ENCODE measurements around the gene RALGAPA1. TPM values are rescaled to one million over a fixed set of nuclear protein-coding genes. Genes with fewer than 3 reads are reported as not detected.

Gene RALGAPA1
- total RNA-seq, 2 donors from 2014 or later: 65.5 to 66.6 TPM

GRCh38 chr14:35696575-35696974 is 112.5 kb downstream of the RALGAPA1 start:
- Histone ChIP-seq H3K9me3 (no peaks in the 10 kb centered on the region), H3K27ac (no peak overlapping the region), H3K36me3 (no peaks in the 10 kb centered on the region), H3K4me3 (no peak overlapping the region), H3K27me3 (replicated peaks; ENCODE audit: insufficient read depth) (no peaks in the 10 kb centered on the region), H3K4me1 (replicated peaks) (no peaks in the 10 kb centered on the region)
- TF ChIP-seq POLR2A (IDR thresholded peaks at IDR 0.05) (no peak), POLR2AphosphoS5 (IDR thresholded peaks at IDR 0.05) (no peak)
- TF ChIP-seq, protein P1, sequence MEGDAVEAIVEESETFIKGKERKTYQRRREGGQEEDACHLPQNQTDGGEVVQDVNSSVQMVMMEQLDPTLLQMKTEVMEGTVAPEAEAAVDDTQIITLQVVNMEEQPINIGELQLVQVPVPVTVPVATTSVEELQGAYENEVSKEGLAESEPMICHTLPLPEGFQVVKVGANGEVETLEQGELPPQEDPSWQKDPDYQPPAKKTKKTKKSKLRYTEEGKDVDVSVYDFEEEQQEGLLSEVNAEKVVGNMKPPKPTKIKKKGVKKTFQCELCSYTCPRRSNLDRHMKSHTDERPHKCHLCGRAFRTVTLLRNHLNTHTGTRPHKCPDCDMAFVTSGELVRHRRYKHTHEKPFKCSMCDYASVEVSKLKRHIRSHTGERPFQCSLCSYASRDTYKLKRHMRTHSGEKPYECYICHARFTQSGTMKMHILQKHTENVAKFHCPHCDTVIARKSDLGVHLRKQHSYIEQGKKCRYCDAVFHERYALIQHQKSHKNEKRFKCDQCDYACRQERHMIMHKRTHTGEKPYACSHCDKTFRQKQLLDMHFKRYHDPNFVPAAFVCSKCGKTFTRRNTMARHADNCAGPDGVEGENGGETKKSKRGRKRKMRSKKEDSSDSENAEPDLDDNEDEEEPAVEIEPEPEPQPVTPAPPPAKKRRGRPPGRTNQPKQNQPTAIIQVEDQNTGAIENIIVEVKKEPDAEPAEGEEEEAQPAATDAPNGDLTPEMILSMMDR (IDR thresholded peaks at IDR 0.05): no peak
- WGBS: 62% methylated on average over 3 of the region's 3 CpGs
- no peak for DNase-seq (ENCODE audit: low spot score)
- intact Hi-C loops (cut with DNase I): no loop called here

DNA sequence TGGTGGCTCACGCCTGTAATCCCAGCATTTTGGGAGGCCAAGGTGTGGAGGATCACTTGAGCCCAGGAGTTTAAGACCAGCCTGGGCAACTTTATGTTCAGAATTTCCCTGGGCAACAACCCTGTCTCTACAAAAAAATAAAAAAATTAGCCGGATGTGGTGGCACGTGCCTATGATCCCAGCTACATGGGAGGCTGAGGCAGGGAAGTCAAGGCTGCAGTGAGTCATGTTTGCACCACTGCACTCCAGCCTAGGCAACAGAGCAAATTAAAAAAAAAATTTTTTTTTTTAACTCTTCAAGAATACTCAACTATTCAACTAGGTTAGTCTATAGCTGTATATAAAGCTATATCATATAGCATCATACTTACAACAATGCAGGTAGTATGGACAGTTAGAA is 113.0 kb downstream of the RALGAPA1 start:
- 95% methylated on average over 3 of the region's 3 CpGs for WGBS
- H3K36me3 ChIP-seq: no peaks in the 10 kb centered on the region
- intact Hi-C loops (cut with DNase I): no loop called here
- no peak for DNase-seq (ENCODE audit: low spot score)
- no peaks in the 10 kb centered on the region for H3K9me3 ChIP-seq
- H3K4me1 ChIP-seq (replicated peaks): no peaks in the 10 kb centered on the region
- H3K27ac ChIP-seq: no peak overlapping the region
- no peaks in the 10 kb centered on the region for H3K27me3 ChIP-seq (replicated peaks; ENCODE audit: insufficient read depth)
- H3K4me3 ChIP-seq: no peak overlapping the region
- no peak for TF ChIP-seq POLR2A (IDR thresholded peaks at IDR 0.05)
- TF ChIP-seq, protein P1 (IDR thresholded peaks at IDR 0.05): no peak
- TF ChIP-seq POLR2AphosphoS5 (IDR thresholded peaks at IDR 0.05): no peak

- Histone ChIP-seq H3K9me3 (no peaks in the 10 kb centered on the region), H3K4me1 (replicated peaks) (no peaks in the 10 kb centered on the region), H3K27ac (no peak overlapping the region), H3K4me3 (no peak overlapping the region), H3K27me3 (replicated peaks; ENCODE audit: insufficient read depth) (no peaks in the 10 kb centered on the region), H3K36me3 (no peaks in the 10 kb centered on the region)
- WGBS: 22% methylated on average over 1 of the region's 1 CpG
- DNase-seq (ENCODE audit: low spot score): no peak
- TF ChIP-seq POLR2AphosphoS5 (IDR thresholded peaks at IDR 0.05): no peak
- TF ChIP-seq, protein P1 (IDR thresholded peaks at IDR 0.05): no peak
- no peak for TF ChIP-seq POLR2A (IDR thresholded peaks at IDR 0.05)
- intact Hi-C loops (cut with DNase I): no loop called here
Measured at GRCh38 chr14:35695647-35696046, 113.4 kb downstream of the RALGAPA1 start.

GRCh38 chr14:35695072-35695471 is 114.0 kb downstream of the RALGAPA1 start:
- no peaks in the 10 kb centered on the region for H3K27me3 ChIP-seq (replicated peaks; ENCODE audit: insufficient read depth)
- TF ChIP-seq, protein P1 (IDR thresholded peaks at IDR 0.05): no peak
- TF ChIP-seq POLR2A (IDR thresholded peaks at IDR 0.05) (no peak), POLR2AphosphoS5 (IDR thresholded peaks at IDR 0.05) (no peak)
- intact Hi-C loops (cut with DNase I): no loop called here
- WGBS: 38% methylated on average over 1 of the region's 1 CpG
- no peak overlapping the region for H3K27ac ChIP-seq
- H3K4me1 ChIP-seq (replicated peaks): no peaks in the 10 kb centered on the region
- no peaks in the 10 kb centered on the region for H3K36me3 ChIP-seq
- no peaks in the 10 kb centered on the region for H3K9me3 ChIP-seq
- DNase-seq (ENCODE audit: low spot score): no peak
- no peak overlapping the region for H3K4me3 ChIP-seq

DNA sequence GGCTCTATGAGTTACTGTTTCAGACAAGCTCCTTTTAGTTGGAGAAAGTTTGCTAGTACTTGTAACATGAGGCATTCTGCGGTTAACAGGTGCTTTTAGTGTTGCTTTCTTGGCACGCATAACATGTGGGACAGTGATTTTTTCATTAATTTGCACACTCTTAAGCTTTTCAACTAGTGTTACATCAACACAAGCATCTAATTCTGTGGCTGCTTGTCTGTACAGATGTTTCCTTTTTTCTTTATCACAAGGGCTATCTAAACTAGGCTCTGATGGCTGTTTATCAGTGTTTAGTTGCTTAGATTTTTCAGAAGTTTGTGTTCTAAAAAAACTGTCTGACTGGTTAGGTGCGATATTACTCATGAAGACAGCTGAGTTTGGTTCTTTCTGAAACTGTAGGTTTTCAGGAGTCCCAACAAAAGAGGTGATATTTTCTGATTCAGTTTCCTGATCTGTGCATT is 120.1 kb downstream of the RALGAPA1 start:
- no peak overlapping the region for H3K27ac ChIP-seq
- TF ChIP-seq, protein P1 (IDR thresholded peaks at IDR 0.05): no peak
- TF ChIP-seq POLR2AphosphoS5 (IDR thresholded peaks at IDR 0.05) (no peak), POLR2A (IDR thresholded peaks at IDR 0.05) (no peak)
- no peaks in the 10 kb centered on the region for H3K36me3 ChIP-seq
- no peaks in the 10 kb centered on the region for H3K27me3 ChIP-seq (replicated peaks; ENCODE audit: insufficient read depth)
- no peak overlapping the region for H3K4me3 ChIP-seq
- H3K9me3 ChIP-seq: no peaks in the 10 kb centered on the region
- no peaks in the 10 kb centered on the region for H3K4me1 ChIP-seq (replicated peaks)
- intact Hi-C loops (cut with DNase I): loop anchor here (10.0 kb wide), 1 partner anchor 116 kb away; the partner anchor contains the start of gene RALGAPA1
- 86% methylated on average over 3 of the region's 3 CpGs for WGBS
- no peak for DNase-seq (ENCODE audit: low spot score)

Data from prostate gland (tissue), 2 donors.